Measurements from ENCODE around the gene LPCAT2.

Gene LPCAT2

DNA sequence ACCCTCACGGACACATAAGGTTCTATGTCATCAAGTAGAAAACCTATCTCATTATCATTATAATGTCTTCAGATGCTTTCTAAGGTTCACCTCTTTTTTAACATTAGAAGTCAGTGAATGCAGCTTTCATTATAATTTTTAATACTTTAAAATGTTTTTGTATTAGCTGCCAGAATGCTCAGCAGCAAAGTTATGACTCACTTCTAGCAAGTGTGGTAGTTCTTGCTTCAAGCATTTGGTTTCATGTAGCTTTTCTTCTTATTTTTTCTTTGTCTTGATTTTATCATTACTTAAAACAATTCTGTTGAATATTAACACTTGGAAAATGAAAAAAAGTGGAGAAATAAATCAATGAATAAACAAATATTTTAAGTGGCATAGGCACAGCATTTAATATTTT lies 23.4 kb downstream of the LPCAT2 start:
- no peak for DNase-seq
- in situ Hi-C loops (cut with MboI; ENCODE audit: low pct_unique_long_range_greater_than_20kb, low sequenced_read_pairs), result no loop called here

DNA sequence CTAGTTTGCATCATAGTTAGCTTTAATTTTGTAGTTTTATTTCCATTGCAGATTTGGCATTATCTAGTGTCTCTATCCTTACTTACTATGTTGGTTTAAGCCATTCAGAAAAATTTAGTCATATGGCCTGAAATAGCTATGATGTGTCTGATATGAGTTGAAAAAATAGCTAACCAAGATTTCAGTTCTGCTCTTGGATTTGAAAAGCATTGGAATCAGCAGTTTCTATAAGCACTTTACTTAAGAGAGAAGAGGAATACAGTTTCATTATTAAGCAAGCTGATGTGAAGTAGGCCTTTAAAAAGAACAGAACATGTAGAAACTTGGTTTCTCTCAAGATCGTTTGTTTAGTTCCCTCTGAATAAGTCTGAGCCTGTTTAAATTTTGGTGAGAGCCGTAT lies 25.9 kb downstream of the LPCAT2 start:
- in situ Hi-C loops (cut with MboI; ENCODE audit: low pct_unique_long_range_greater_than_20kb, low sequenced_read_pairs), result no loop called here
- no peak for DNase-seq

DNA sequence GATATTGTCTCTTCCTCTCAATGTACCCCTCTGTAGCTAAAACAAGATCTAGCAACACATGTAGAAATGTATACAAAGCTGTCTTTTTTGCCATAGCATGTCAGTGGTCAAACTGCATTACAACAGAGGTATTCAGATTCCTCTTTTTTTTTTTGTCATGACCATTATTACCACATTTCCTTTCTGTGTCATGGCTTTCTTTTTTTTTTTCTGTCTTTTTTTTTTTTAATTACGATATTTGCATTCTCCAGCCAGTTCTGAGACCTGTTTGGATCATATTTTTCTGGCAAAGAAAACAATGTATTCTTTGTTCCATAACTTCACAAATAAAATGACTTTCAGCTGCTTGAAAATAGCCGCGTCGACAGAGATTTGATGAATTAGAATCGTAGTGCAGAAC lies 30.2 kb downstream of the LPCAT2 start:
- in situ Hi-C loops (cut with MboI; ENCODE audit: low pct_unique_long_range_greater_than_20kb, low sequenced_read_pairs), result no loop called here
- peak; percentile 29 for DNase-seq

DNA sequence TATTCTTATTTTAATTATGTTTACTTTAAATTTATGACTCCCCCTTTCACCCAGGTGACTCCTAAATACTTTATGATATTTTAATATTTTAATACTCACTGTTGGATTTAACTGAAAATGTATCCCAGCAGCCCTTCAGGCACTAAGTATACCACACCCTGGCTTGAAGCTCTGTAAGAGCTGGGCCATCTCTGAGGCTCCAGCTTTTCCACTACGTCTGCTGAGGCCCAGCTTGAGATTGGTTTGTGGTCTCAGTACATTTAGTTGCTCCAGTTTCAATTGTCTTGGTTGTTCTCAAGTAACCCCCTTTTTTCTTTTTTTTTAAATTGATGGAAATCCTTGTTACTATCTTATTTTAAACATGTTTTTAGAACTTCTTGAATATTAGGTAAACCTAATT lies 30.6 kb downstream of the LPCAT2 start:
- in situ Hi-C loops (cut with MboI; ENCODE audit: low pct_unique_long_range_greater_than_20kb, low sequenced_read_pairs), result no loop called here

DNA sequence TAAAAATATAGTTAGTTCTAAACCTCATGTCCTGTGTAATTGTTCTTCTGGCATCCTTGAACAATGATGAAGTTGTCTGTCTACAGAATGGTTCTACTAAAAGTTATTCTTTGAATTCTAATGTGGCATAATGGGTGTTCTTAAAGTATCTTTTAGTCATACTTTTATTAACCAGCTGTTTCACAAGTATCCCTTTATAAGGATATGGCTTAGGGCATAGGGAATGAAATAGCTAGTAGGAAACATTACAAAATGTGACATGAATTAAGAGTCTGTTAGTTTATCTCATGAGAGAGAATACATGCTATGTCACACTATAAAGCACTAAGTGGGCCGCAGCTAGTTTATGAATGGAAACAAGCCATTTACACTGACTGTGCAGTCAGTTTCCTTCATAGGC lies 31.3 kb downstream of the LPCAT2 start:
- in situ Hi-C loops (cut with MboI; ENCODE audit: low pct_unique_long_range_greater_than_20kb, low sequenced_read_pairs), result no loop called here
- DNase-seq, result no peak

More for the DNA sequence above, 30.6 kb downstream of the LPCAT2 start:
- no peak for DNase-seq

DNA sequence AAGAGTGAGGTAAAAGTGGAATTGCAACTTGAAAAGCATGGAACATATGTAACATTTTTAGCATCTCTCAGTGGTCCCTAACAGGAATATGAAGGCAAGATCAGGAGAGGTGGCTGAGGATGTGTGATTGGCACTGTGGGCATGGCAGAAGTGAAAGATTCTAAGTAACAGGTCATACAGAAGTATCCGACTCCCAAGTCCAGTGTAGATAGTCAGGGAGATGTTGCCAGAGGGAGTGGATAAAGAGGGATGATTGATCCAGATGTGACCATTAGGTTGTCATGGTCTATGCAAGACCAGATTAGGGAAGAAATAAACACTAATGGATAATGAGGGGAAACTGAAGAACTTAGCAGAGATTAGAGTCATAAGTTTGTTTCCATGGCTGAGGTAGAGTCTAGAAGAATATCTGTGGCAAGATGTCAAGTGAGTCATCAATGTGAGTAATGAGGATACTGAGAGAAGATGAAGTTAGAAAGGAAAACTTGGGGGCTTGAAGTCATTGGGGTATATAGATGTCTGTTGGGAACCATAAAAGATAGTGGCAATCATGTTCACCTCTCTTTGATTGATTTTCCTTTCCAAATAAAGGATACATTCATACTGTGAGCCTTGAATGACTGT lies 33.7 kb downstream of the LPCAT2 start:
- no peak for DNase-seq
- in situ Hi-C loops (cut with MboI; ENCODE audit: low pct_unique_long_range_greater_than_20kb, low sequenced_read_pairs), result no loop called here

DNA sequence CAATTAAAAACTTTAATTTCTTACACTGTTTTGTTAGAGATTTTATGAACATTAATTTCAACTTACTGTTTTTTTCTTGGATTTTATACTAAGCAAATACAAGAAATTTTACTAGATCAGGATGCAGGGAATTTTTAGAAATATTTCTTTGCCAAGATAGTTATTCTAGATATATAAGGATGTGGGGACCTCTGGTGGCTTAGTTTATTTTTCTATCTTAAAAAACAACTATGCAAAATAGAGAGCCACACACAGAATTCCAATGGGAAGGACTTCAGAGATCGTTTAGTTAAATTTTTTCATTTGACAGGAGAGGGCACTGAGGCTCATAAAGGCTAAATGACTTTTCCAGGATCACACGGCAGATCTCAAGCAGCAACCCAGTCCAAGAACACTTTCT lies 34.6 kb downstream of the LPCAT2 start:
- peak; percentile 30 for DNase-seq
- in situ Hi-C loops (cut with MboI; ENCODE audit: low pct_unique_long_range_greater_than_20kb, low sequenced_read_pairs), result no loop called here

DNA sequence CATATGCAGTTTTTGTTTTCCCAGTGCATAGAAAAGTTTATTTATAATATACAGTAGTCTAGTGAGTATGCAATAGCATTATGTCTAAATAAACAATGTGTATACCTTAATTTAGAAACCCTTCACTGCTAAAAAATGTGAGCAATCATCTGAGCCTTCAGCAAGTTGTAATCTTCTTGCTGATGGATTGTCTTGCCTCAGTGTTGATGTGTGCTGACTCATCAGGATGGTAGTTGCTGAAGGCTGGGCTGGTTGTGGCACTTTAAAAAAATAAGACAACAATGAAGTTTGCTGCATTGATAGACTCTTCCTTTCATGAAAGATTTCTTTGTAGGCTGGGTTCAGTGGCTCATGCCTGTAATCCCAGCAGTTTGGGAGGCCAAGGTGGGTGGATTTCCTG lies 43.7 kb downstream of the LPCAT2 start:
- in situ Hi-C loops (cut with MboI; ENCODE audit: low pct_unique_long_range_greater_than_20kb, low sequenced_read_pairs), result no loop called here
- DNase-seq, result no peak

DNA sequence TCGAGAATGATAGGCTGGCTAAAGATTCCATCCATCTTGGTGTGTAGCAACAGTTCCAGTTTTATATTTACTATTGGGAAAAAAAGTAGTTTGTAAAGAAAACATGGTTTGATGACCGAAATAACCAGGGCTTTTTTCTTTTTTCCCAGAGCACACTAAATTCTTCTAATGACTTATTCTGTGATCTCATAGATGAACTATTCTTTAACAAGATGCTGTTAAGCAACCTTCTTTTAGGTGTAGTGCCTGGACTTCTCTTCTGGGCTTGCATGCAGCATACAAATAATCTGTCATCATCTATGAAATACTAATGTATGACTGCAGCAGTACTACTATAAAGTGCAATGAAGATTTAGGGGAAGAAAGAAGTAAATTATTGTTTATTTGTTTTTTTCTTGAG lies 46.6 kb downstream of the LPCAT2 start:
- DNase-seq, result no peak
- in situ Hi-C loops (cut with MboI; ENCODE audit: low pct_unique_long_range_greater_than_20kb, low sequenced_read_pairs), result no loop called here

DNA sequence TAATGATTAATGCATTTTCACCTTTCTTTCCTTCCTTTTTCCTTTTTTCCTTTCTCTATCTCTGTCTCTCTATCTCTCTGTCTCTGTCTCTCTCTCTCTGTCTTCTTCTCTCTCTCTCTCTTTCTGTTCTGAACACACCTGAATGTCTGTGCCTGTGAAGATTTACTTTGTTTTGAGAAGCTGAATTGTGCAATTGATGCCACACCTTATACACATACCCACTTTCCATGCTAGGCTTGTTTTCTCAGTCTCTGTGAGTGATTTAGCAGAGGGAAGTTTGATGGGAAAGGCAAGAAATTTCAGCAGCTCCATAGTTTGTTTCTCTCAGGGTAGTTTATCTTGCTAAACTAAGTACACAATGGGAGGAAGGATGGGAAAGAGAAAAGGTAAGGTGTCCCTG lies 48.3 kb downstream of the LPCAT2 start:
- DNase-seq, result no peak
- in situ Hi-C loops (cut with MboI; ENCODE audit: low pct_unique_long_range_greater_than_20kb, low sequenced_read_pairs), result no loop called here

DNA sequence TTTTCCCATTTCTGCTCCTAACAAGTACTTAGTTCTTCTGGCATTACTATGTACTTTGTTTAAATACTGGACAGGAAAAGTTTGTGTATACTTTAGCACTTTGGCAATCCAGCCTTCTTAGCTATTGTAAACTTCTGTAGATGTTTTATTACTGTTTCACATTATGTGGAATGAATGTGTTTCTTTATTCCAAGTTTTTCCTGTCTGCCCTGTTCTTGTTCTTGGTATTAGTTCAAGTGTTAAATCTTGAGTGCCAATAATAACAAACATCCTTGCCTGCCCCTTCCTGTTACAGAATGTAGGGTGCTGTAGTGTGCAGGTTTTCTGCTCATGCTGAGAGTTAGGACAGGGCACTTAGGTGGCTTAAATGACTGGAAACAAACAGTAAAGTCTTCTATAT lies 50.4 kb downstream of the LPCAT2 start:
- no peak for DNase-seq
- in situ Hi-C loops (cut with MboI; ENCODE audit: low pct_unique_long_range_greater_than_20kb, low sequenced_read_pairs), result no loop called here

DNA sequence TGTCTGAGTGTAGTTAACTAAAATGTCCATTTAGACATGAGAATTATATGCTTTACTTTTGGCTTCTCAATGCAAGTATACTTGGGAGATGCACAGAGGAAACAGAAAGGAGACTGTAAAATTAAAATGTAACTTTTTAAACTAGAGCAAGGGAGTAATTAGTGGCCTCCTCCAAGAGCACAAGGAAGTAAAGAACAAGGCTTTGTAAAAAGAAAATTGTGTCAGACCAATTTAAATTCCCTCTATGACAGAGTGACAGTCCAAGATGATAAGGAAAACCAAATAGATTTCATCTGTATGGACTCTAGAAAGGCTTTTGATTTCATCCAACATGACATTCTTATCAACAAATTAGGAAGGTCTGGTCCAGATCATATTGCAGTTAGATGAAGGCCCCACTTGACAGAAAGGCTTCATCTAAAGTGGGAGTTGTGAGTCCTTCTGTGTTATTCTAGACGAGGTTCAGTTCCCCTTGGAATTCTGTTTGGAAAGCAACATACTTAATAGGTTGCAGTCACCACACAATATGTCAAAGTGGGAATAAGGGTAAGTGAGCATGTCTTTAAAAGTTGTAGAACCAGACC lies 51.2 kb downstream of the LPCAT2 start:
- no peak for DNase-seq
- in situ Hi-C loops (cut with MboI; ENCODE audit: low pct_unique_long_range_greater_than_20kb, low sequenced_read_pairs), result no loop called here

DNA sequence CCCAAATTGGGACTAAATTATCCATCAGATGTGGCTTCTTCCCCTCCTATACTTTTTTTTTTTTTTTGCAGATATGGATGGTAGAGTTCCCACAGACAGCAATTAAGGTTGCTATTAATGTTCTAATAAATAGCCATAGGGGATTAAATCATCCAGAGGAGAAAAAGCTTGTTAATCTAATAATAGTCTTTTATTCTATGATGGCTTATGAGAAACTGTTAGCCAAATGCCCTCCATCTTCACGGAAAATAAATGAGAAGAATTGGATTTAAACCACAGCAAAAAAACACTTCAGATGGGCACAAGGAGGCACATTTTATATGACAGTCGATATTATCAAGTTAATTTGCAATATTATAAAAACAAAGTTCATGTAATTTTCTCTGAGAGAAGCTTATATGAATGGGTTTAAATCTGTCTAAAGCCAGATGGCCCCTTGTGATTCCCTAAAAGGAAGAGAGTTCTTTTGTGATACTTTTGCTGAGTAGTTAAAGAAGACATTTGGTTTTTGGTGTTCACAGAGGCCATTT lies 52.5 kb downstream of the LPCAT2 start:
- in situ Hi-C loops (cut with MboI; ENCODE audit: low pct_unique_long_range_greater_than_20kb, low sequenced_read_pairs), result no loop called here
- no peak for DNase-seq

DNA sequence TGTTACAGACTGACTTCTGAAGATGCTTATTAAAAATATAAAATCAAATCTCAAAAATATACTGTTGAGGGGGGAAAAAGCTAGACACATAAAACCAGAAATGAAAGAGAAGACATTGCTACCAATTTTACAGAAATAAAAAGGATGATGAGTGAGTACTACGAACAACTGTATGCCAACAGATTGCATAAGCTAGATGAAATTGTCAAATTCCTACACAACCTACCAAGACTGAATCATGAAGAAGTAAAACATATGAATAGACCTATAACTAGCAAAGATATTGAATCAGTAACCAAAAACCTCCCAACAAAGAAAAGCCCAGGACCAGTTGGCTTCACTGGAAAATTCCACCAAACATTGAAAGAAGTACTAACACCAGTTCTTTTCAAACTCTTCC lies 54.1 kb downstream of the LPCAT2 start:
- no peak for DNase-seq
- in situ Hi-C loops (cut with MboI; ENCODE audit: low pct_unique_long_range_greater_than_20kb, low sequenced_read_pairs), result no loop called here

DNA sequence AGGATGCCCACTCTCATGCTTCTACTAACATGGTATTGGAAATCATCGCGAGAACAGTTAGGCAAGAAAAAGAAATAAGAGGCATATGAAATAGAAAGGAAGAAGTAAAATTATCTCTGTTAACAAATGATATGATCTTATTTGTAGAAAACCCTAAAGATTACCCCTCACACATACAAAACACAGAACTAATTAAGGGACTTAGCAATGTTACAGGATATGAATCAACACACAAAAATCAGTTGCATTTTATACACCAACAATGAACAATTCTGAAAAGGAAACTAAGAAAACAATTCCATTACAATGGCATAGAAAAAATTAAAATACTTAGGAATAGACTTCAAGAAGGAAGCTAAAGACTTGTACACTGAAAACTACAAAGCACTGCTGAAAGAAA lies 54.9 kb downstream of the LPCAT2 start:
- in situ Hi-C loops (cut with MboI; ENCODE audit: low pct_unique_long_range_greater_than_20kb, low sequenced_read_pairs), result no loop called here
- no peak for DNase-seq

DNA sequence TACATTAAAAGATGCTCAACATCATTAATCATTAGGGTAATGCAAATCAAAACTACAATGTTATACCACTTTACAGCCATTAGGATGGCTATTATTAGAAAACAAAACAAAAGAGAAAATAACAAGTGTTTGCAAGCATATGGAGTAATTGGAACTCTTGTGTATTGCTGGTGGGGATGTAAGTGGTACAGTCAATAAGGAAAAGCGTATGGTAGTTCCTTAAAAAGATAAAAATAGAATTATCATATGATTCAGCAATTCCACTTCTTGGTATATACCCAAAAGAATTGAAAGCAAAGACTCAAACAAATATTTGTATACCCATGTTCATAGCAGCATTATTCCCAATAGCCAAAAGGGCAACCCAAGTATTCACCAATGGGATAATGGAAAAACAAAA lies 56.2 kb downstream of the LPCAT2 start:
- DNase-seq, result no peak
- in situ Hi-C loops (cut with MboI; ENCODE audit: low pct_unique_long_range_greater_than_20kb, low sequenced_read_pairs), result no loop called here

DNA sequence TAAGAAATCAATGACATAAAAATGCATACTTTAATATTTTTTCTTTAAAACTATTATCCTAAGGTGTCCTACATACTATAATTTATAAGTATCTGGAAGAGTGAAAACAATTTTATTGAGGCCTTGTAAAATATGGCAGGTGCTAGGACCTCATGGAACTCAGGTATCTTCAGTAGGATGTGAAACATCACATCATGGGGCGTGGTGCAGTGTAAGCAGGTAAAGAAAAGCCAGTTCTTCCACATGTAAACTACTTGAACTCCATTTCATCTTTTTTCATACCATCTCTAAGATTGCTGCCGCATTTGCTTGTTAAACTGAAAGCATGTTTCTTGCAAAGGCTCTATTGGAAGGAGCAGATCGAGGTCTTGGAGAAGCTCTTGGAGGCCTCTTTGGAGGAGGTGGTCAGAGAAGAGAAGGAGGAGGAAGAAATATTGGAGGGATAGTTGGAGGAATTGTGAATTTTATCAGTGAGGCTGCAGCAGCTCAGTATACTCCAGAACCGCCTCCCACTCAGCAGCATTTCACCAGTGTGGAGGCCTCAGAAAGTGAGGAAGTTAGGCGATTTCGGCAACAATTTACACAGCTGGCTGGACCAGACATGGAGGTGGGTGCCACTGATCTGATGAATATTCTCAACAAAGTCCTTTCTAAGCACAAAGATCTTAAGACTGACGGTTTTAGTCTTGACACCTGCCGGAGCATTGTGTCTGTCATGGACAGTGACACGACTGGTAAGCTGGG lies 57.7 kb downstream of the LPCAT2 start, which contains the start of gene CAPNS2:
Gene CAPNS2, plus strand, starts transcription at position 253 of the 744 bp plus-strand sequence. Its CDS starts 73 bp downstream, at position 326.
- in situ Hi-C loops (cut with MboI; ENCODE audit: low pct_unique_long_range_greater_than_20kb, low sequenced_read_pairs), result no loop called here
- DNase-seq, result no peak

DNA sequence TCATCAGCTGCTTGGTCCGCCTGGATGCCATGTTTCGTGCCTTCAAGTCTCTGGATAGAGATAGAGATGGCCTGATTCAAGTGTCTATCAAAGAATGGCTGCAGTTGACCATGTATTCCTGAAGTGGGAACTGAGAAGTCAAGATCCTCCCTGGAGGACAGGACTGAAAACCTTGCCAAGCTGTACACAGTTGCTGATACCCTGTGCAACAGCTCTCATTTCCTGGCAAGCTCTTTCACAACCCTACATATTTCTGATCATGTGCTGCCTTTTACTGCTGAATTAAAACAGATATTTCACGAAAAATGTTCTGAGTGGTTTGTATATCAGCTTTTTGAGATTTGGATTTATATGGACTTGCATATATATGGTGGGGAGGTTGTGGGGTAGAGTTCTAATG lies 58.5 kb downstream of the LPCAT2 start:
- in situ Hi-C loops (cut with MboI; ENCODE audit: low pct_unique_long_range_greater_than_20kb, low sequenced_read_pairs), result no loop called here
- no peak for DNase-seq

DNA sequence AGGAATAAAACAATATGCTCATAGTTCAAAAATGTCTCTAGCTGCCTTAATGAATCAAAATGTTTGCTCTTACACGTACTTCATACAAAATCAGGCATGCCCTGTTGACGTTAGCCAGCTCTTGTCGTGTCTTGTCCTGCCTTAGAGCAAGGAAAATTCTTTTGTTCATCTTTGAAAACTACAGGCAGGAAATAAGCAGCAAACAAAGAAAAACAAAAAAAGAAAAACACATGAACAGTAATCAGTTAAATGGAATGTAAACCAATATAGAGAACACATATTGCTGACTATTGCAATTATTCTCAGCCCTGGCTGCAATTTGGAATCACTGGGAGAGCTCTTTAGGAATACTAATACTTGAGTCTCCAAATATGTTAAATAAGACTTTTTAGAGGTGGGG lies 59.3 kb downstream of the LPCAT2 start:
- in situ Hi-C loops (cut with MboI; ENCODE audit: low pct_unique_long_range_greater_than_20kb, low sequenced_read_pairs), result no loop called here
- no peak for DNase-seq

DNA sequence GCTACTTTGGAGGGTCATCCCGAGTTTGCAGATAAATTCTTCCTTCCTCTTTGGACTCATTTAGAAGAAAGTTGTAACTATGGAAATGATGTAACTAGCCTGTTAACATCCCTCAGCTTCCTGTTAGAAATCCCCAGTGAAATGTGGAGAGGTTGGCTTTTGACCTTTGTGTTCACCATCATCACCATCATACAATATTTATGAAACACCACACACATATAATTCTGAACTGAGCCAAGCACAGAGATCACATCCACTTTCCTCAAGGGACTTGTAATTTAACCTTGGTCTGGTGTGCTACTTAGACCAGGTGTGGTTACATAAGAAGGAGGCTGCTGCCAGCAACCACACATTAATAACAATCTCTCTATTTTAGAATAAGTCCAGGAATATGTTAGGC lies 60.2 kb downstream of the LPCAT2 start:
- in situ Hi-C loops (cut with MboI; ENCODE audit: low pct_unique_long_range_greater_than_20kb, low sequenced_read_pairs), result no loop called here
- no peak for DNase-seq

All from KBM-7 (cell line).